Measurements from ENCODE around the gene DIAPH3. TPM values are rescaled to one million over a fixed set of nuclear protein-coding genes. Genes with fewer than 3 reads are reported as not detected.

The DIAPH3 gene
- total RNA-seq, 2 experiments from 2014 or later: 20.0 to 21.0 TPM

DNA sequence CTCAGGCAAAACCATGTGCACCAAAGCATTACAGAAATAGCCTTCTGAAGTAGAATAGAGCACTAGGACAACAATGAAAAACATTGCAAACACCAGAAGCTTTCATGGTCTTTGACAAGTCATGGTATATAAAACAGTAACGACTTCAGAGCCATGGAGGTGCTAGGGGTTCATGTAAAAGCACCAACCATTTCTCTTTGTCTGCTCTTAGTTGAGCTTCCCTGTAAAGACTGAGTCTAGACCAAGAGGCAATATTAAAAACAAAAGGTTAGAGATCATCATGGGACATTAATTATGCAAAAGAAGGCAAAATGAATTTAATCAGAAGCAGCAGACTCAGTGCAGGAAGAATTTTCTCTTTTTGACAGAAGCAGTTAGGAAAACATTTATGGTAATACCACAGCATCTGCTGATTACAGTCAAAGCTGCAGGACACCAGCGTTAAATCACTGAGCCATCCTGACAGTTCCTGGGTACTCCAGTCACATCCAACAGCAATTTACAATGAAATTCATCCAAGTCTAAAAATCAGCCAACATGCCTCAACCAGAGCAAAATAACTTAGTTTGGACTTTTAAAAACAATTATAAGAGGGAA is 476.8 kb downstream of the DIAPH3 start:
- H3K36me3 Mint-ChIP-seq: no peaks in the 10 kb centered on the region
- no peaks in the 10 kb centered on the region for H3K4me1 Mint-ChIP-seq
- DNase-seq: no peak
- H3K9me3 Mint-ChIP-seq: no peaks in the 10 kb centered on the region
- no peak overlapping the region for H3K4me3 Mint-ChIP-seq
- no peaks in the 10 kb centered on the region for H3K27me3 Mint-ChIP-seq
- no peak overlapping the region for H3K27ac Mint-ChIP-seq

DNA sequence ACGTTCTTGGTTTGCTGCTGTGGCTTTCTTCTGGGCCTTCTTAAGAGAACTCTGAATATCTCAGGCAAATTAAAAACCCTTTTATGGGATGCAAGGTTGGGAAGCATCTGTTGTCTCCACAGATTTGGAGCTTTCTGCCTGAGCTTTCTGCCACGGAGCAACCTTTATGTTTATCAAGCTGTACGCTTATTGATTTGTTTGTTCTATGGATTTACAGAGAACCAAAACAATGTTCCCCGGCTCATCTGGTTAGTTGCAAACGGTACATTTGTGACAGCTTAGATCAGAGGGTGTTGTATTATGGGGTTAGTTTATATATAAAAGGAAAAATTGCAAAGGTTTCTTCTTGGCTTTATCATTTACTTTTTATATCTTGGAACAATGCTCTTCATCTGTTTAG is 479.6 kb downstream of the DIAPH3 start:
- no peaks in the 10 kb centered on the region for H3K4me1 Mint-ChIP-seq
- no peak for DNase-seq
- no peaks in the 10 kb centered on the region for H3K9me3 Mint-ChIP-seq
- H3K36me3 Mint-ChIP-seq: no peaks in the 10 kb centered on the region
- H3K4me3 Mint-ChIP-seq: no peak overlapping the region
- H3K27me3 Mint-ChIP-seq: no peaks in the 10 kb centered on the region
- H3K27ac Mint-ChIP-seq: no peak overlapping the region

DNA sequence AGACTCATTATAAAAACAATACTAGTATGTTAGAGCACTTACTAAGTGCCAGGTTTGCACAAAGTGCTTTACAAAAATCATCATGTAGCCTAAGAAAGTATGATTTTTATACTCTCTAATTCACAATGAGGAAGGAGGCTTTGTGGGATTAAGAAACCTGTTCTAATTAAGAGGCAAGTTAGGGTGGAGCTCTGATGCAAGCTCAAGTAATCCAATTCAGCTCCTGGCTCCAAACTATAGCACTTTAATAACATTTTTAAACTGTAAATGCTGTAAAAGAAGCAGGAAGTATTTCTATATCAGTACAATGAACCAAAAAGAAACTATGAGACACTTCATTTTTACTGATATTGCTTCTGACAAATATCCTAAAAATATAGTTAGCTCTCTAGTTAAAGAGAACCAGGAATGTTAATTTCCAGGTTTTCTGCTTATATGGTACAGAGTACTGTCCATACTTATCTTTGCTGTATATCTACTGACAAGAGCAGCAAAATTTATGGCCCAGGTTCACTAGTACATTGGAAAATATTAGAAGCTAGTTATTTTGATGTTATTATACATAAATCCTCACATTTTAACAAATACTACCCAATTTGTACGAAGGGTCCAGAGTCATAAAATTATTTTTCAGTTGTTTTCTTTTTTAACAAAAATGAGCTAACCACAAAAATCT is 482.0 kb downstream of the DIAPH3 start:
- Mint-ChIP-seq H3K4me3 (no peak overlapping the region), H3K9me3 (no peaks in the 10 kb centered on the region), H3K27ac (no peak overlapping the region), H3K36me3 (no peaks in the 10 kb centered on the region), H3K4me1 (peaks cover 4% of the 10 kb centered on the region), H3K27me3 (no peaks in the 10 kb centered on the region)
- DNase-seq: no peak

DNA sequence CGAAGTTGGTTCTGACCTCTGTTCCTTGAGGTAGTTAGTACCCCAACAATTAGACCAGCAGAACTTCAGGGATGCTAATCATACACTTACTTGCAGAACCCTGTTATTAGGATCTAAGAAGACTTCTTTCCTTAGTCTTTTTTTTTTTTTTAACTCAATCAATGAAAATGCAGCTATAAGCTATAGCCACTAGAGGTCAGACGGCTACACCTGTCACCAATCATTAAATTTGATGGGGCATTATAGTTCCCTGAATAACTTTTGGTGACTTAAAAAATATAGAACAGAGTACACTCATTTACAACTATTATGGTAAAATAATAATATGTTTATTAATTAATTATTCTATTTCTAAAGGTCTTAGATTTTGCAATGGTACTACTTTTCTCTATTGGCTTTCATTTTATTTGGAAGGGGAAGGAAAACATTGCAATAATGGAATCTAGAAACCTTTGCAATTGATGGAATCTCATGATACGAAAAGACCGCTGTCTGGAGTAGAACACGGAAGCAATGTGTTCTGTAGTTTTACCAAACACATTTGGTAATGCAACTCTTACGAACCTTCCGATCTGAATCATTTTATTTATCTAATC is 483.2 kb downstream of the DIAPH3 start:
- Mint-ChIP-seq H3K36me3 (no peaks in the 10 kb centered on the region), H3K4me3 (no peak overlapping the region), H3K27me3 (no peaks in the 10 kb centered on the region), H3K9me3 (no peaks in the 10 kb centered on the region), H3K27ac (no peak overlapping the region), H3K4me1 (peaks cover 4% of the 10 kb centered on the region)
- no peak for DNase-seq

DNA sequence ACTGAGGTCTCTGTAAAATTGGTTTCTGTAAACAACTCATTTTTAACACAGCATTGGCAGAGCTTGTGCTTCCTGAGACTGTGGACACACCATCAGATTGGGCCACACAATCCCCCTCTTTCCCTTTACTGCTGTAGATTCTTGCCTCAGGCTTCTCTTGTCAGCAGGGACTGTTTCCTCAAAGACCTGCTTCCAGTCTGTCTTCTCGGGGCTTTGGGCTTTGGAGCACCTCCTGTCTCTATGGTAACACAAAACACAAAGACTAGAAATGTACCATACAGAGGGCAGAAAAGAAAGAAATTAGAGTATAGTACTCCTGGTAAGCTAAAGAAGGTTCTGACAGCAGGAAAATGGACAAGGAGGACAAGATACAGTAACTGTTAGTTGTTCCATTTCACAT is 484.5 kb downstream of the DIAPH3 start:
- Mint-ChIP-seq H3K27ac (no peak overlapping the region), H3K4me3 (no peak overlapping the region), H3K4me1 (peaks cover 4% of the 10 kb centered on the region), H3K9me3 (no peaks in the 10 kb centered on the region), H3K27me3 (no peaks in the 10 kb centered on the region), H3K36me3 (no peaks in the 10 kb centered on the region)
- DNase-seq: no peak

DNA sequence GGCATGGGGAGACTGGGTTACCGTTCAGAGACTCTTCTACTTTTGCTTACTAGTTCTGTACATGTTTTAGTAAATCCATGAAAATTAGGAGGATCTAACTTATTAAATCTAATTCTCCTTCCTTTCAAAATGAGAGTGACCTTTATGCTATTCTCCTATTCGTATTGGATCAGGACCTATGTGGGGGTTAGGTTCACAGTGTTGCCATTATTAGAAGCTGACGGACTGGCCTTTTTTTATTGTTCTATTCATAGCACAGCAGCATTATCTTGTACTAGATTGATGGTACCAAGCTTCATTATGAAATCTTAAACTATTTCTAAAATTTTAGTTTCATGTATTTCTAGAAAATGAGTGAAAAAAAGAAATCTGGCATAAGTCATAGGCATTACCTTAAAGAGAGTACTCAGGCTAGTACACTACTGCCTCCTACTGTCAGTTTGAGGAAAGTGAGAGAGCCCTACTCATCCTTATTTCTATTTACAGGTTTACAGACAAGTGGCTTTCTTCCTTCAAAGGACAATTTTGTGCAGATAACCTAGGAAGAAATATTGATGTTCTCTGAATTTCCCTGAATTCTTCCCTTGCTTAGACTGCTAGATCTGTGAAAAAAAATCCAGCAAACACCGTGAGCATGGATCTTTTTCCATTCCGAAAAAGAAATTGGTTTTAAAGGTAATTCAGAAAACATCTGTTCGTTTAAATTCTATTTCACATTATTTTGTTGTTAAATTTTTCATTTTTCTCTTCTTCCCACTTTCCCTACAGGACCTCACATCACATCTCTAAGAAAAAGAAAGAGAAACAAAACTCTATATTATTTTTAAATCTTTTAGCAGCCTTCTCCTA is 485.5 kb downstream of the DIAPH3 start:
- Mint-ChIP-seq H3K9me3 (no peaks in the 10 kb centered on the region), H3K36me3 (no peaks in the 10 kb centered on the region), H3K4me3 (no peak overlapping the region), H3K27ac (no peak overlapping the region), H3K4me1 (peaks cover 4% of the 10 kb centered on the region), H3K27me3 (no peaks in the 10 kb centered on the region)
- DNase-seq: no peak

DNA sequence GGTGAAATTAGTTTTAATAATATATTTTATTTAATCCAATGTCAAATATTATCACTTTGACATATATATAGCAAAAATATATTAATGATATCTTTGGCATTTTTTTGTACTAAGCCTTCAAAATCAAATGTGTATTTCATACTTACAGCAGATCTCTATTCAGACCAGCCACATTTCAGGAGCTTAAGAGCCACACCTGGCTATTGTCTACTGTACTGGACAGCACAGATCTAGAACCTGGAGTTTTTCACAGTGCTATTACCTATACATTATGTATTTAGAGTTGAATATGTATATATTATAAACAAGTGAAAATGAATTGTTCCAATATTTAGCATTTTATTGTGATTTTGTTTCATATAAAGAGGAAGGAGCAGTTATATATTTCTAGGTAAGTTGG is 486.3 kb downstream of the DIAPH3 start:
- DNase-seq: no peak
- Mint-ChIP-seq H3K9me3 (no peaks in the 10 kb centered on the region), H3K4me3 (no peak overlapping the region), H3K27ac (no peak overlapping the region), H3K36me3 (no peaks in the 10 kb centered on the region), H3K4me1 (peaks cover 4% of the 10 kb centered on the region), H3K27me3 (no peaks in the 10 kb centered on the region)

DNA sequence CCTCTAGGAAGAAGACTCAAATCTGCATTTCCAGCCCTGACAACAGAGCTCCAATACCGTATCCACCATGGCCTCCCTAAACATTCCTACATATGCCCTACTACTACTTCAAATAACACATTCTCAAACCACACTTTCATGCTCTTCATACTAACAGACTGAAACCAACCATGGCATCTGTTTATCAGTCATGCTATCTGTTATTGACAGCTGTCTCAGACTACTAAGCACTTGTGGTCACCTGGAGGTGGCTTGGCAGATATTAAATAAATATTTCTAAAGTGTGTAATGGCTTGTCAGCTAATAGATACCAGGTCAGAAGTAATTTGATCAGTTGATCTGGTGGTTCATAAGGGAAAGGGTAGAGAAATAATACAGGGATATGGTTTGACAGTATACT is 489.1 kb downstream of the DIAPH3 start:
- Mint-ChIP-seq H3K9me3 (no peaks in the 10 kb centered on the region), H3K36me3 (no peaks in the 10 kb centered on the region), H3K4me3 (no peak overlapping the region), H3K4me1 (peaks cover 4% of the 10 kb centered on the region), H3K27me3 (no peaks in the 10 kb centered on the region), H3K27ac (no peak overlapping the region)
- no peak for DNase-seq

DNA sequence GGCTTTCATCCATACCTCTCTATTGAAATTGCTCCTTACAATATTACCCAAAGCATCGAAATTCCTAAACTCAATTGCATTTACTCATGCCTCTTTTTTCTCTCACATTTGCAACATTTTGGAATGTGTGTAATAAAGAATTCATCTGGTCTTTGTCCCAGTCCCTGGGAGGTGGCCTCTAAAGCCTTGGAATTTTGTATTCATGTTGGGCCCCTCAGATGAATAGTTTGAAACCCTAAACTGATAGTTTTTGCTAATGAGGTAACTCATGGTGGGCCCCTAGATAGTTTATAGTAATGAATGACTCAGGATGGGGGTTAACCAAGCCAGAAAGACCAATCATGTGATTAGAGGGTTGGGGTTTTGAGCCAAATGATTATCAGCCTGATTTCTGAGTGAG is 490.4 kb downstream of the DIAPH3 start:
- Mint-ChIP-seq H3K9me3 (no peaks in the 10 kb centered on the region), H3K27me3 (no peaks in the 10 kb centered on the region), H3K4me3 (no peak overlapping the region), H3K4me1 (peaks cover 4% of the 10 kb centered on the region), H3K36me3 (no peaks in the 10 kb centered on the region), H3K27ac (no peak overlapping the region)
- DNase-seq: no peak

DNA sequence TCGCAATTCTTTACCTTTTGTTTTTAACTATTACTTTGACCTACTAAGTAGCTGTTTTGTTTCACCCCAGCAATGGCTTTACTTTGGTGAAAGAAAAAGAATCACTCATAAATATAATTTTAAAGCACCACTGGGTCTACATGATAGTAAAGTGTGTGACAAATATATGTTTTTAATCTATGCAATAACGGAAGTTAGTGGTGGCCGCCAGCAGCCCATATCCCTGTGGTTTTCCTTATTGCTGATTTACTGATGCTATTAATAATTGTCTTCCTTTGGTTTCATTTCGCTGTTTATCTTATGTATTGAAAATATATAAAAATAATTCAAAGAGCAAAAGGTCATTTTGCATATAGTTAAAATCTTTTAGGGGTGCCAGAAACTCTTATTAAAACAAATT is 491.3 kb downstream of the DIAPH3 start:
- no peak overlapping the region for H3K27ac Mint-ChIP-seq
- no peaks in the 10 kb centered on the region for H3K9me3 Mint-ChIP-seq
- no peaks in the 10 kb centered on the region for H3K27me3 Mint-ChIP-seq
- H3K4me3 Mint-ChIP-seq: no peak overlapping the region
- H3K36me3 Mint-ChIP-seq: no peaks in the 10 kb centered on the region
- H3K4me1 Mint-ChIP-seq: no peaks in the 10 kb centered on the region
- no peak for DNase-seq

DNA sequence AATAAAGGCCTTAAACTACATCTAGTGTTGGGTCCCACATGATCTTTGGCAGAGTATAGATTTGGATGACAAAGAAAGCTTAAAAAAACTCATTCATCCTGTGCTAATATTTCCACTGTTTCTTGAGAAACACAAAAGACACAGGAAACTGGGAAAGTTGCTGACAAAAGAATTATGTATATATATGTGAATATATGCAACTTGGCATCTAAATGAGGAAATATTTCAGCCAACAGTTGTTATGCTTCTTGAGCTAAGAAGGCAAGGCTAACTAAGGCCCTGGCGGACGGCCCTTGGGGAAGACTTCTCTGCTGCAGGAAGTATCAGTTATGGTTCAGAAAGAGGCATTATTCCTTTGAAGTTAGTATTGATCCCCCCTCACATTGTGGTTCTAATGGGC is 491.8 kb downstream of the DIAPH3 start:
- H3K4me3 Mint-ChIP-seq: no peak overlapping the region
- no peaks in the 10 kb centered on the region for H3K4me1 Mint-ChIP-seq
- H3K9me3 Mint-ChIP-seq: no peaks in the 10 kb centered on the region
- H3K27ac Mint-ChIP-seq: no peak overlapping the region
- H3K27me3 Mint-ChIP-seq: no peaks in the 10 kb centered on the region
- no peaks in the 10 kb centered on the region for H3K36me3 Mint-ChIP-seq
- no peak for DNase-seq

DNA sequence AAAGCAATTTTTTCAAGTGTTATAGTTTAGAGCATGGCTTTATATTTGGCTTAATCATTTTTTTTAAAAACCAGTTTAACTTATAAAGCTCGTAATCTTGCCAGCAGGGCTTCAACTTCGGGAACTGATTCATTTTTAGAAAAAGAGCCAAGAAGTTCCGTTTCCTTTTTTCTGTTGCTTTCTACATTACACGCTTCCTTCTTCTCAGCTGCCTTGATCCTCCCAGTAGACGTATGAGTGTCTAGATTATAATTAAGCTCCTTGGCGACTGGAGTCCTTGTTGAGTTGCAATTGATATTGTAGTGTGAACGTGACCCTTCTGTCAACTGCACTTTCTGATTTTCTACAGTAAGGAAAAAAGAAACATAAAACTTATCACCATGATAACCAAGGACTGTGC is 497.2 kb downstream of the DIAPH3 start:
- H3K4me3 Mint-ChIP-seq: no peak overlapping the region
- H3K9me3 Mint-ChIP-seq: no peaks in the 10 kb centered on the region
- no peaks in the 10 kb centered on the region for H3K27me3 Mint-ChIP-seq
- H3K4me1 Mint-ChIP-seq: no peaks in the 10 kb centered on the region
- DNase-seq: no peak
- no peak overlapping the region for H3K27ac Mint-ChIP-seq
- peaks cover 4% of the 10 kb centered on the region for H3K36me3 Mint-ChIP-seq

DNA sequence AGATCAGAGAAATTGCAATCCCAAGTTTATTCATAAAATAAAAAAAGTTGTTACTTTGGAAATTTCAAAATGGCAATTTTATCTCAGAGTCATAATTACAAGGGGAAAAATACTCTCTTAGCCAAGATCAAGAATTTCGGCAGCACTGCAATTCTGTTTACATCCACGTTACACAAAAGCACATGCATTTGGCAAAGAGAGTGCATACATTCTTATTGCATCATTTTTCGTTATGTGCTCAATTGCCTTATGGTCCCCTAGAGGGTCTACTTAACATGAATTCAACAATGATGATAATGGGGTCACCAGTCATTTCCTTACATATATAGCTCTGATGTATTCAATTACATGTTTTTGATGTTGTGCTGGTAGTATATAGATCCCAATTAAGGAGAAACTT is 498.0 kb downstream of the DIAPH3 start:
- peaks cover 4% of the 10 kb centered on the region for H3K36me3 Mint-ChIP-seq
- no peaks in the 10 kb centered on the region for H3K27me3 Mint-ChIP-seq
- no peak overlapping the region for H3K4me3 Mint-ChIP-seq
- no peaks in the 10 kb centered on the region for H3K4me1 Mint-ChIP-seq
- no peak for DNase-seq
- H3K27ac Mint-ChIP-seq: no peak overlapping the region
- no peaks in the 10 kb centered on the region for H3K9me3 Mint-ChIP-seq

DNA sequence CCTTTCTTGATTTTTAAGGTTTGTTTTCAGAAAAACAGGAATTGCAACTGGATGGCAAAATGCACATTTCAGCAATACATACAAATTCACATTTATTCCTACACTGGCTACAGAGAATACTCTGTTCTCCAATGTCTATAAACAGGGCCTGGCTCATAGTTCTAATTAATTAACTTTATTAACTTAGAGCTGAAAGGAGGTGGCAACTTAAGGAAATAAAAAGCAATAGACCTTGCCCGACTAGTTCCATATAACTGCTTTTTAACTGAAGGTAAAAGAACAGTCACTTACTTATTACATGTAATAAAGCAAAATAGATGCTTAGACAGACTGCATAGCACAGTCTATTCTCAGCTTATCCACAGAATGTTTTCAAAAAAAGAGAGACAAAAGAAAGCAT is 498.5 kb downstream of the DIAPH3 start:
- Mint-ChIP-seq H3K27me3 (no peaks in the 10 kb centered on the region), H3K9me3 (no peaks in the 10 kb centered on the region), H3K4me1 (no peaks in the 10 kb centered on the region), H3K36me3 (peaks cover 4% of the 10 kb centered on the region), H3K4me3 (no peak overlapping the region), H3K27ac (no peak overlapping the region)
- no peak for DNase-seq

DNA sequence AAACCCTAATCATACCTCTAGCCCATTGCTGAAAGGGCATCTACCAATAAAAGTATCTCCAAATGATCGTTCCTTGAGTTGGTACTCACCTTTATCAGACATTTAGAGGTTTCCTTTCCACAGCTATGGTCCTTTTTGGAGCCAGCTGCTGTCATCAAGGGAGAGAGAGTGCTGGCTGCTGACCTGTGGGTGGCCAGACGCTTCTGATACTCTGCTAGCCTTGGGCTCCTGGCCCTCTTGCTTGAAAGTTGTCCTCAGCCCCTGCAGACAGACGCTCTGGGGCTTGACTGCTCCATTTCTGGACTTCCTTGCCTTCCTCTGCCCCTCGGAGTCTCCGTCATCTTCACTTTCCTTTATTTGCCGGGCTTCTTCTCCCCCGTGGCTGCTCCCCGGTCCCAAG is 499.1 kb downstream of the DIAPH3 start:
- Mint-ChIP-seq H3K27ac (no peak overlapping the region), H3K36me3 (peaks cover 4% of the 10 kb centered on the region), H3K9me3 (no peaks in the 10 kb centered on the region), H3K4me3 (no peak overlapping the region), H3K4me1 (no peaks in the 10 kb centered on the region), H3K27me3 (no peaks in the 10 kb centered on the region)
- DNase-seq: no peak

Data from activated naive CD8-positive, alpha-beta T cell treated with anti-CD3 and anti-CD28 coated beads for 36 hours (primary cell).